Frontal cortex (tissue), 4 donors: Measurements from ENCODE around the gene NUMBL. TPM values are rescaled to one million over a fixed set of nuclear protein-coding genes. Genes with fewer than 3 reads are reported as not detected.

ENCODE experiments used
- DNase-seq, 2 donors: peaks; one replicate each; pipeline ENCODE4 v3.0.0; 2012; ENCODE audit warnings: low spot score in 2 of 2
- FAIRE-seq: peaks from 2 replicates; lab custom pipeline; 2012; peaks lifted over from hg19 to GRCh38; lab: Jason Lieb, UNC
- total RNA-seq: library from RNA; depleted of rRNA; stranded (reverse); fragments of >200 nt; gene quantifications from one replicate; pipeline ENCODE4 v1.2.3, GENCODE V29; 2014
- donor health status: control.
- donor health status: control.
- donor health status: control.

NUMBL gene
- total RNA-seq, 1 donor from 2014 or later: 16.7 TPM

DNA sequence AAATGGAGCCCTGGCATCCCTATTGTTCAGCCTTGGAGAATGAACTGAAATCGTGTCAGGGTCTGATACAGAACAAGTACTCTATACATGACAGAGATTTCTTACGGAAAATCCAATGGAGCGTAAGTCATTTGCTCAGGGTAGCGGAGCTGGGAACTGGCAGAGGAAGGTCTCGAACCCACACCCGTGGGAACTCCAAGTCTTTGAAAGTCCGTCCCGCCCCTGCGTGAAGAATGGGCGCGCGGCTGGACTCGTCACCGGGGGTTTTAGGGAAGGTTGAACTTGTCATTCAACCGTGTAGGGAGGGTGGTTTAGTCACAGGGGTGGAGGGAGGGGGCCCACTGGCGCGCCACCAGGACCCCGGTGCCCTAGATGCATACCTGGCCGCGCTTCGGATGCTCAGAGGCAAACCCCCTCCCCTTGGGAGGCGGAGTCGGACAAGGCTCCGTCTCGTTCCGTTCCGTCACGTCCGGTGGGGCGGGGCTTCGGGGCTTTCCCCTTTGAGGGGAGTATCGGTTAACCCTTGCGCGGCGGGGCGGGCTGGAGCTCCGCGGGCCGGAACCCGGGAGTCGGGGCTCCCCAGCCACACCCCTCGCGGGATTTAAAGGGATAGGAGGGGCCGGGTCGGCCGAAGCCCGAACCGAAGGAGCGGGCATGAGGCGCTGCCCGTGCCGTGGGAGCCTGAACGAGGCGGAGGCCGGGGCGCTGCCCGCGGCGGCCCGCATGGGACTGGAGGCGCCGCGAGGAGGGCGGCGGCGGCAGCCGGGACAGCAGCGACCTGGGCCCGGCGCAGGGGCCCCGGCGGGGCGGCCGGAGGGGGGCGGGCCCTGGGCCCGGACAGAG lies 26.3 kb upstream of the NUMBL start, which contains the start of the genes COQ8B and ITPKC:
COQ8B (minus strand) TSS at position 405 of the 843 bp plus-strand sequence. CDS start 2,254 bp downstream, outside the sequence.
ITPKC (plus strand) TSS at position 631 of the 843 bp plus-strand sequence; CDS start at position 655, 24 bp downstream.
- no peak for FAIRE-seq

GRCh38 chr19:40716031-40716481 lies 25.6 kb upstream of the NUMBL start:
- no peak for DNase-seq
- FAIRE-seq: no peak

More for the DNA sequence above, 26.3 kb upstream of the NUMBL start, which contains the start of the genes COQ8B and ITPKC:
- peak; percentile 99 for DNase-seq

- DNase-seq (peak; percentile 86 to 88), FAIRE-seq (no peak)
Measured at GRCh38 chr19:40714441-40715299, 24.2 kb upstream of the NUMBL start.

DNA sequence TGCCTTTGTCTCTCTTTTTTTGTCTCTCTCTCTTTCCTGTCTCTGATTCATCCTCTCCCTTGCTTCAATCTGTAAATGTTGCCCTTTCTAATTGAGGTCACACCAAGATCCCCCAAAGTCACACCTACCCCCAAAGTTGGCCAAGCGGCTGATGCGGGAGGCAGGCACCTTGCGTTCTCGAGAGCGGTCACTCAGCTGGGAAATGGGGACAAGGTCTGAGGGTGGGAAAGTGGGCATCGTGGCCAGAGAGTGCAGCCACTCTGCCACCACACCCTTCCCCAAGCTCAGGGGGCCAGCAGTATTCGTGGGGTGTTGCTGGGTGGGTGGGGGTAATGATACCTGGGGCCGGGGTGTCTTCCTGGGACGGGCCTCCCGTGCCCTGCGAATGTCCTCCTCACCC lies 23.5 kb upstream of the NUMBL start:
- no peak for FAIRE-seq
- DNase-seq: no peak

DNA sequence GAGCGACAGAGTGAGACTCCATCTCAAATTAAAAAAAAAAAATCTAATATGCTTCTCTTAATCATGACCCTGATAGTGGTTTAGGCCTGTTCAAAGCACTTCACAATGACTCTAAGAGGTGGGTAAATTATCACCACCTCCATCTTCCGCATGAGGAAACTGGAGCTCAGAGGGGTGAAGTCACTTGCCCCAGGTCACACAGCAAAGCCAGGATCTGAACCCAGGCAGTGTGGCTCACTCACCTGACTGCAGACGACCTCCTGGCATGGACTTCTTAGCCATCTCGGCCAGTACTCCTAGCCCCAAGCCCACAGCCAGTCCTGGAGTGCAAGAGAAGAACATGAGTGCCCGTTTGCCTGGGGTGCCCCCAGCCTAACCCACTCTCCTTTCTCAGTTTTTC lies 19.4 kb upstream of the NUMBL start:
- no peak for DNase-seq

DNA sequence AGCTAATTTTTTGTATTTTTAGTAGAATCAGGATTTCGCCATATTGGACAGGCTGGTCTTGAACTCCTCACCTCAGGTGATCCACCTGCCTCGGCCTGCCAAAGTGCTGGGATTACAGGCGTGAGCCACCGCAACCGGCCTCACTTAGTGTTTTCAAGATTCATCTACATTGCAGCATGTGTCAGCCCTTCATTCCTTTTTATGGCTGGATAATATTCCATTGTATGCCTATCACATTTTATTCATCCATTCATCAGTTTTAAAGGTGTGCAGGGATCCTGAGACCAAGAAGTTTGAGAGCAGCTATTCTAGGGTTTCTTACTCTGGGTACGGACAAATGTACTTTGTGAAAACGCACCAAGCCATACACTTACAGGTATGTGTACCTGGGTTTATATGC lies 17.2 kb upstream of the NUMBL start:
- DNase-seq (no peak), FAIRE-seq (no peak)

More for the DNA sequence above, 19.4 kb upstream of the NUMBL start:
- FAIRE-seq: no peak

GRCh38 chr19:40705950-40706619 lies 15.6 kb upstream of the NUMBL start:
- no peak for DNase-seq
- no peak for FAIRE-seq

- FAIRE-seq: no peak
Measured at GRCh38 chr19:40705362-40705651, 14.9 kb upstream of the NUMBL start.

GRCh38 chr19:40704491-40705361 lies 14.3 kb upstream of the NUMBL start:
- DNase-seq: no peak
- FAIRE-seq: no peak

More at GRCh38 chr19:40705362-40705651, 14.9 kb upstream of the NUMBL start:
- DNase-seq: no peak

DNA sequence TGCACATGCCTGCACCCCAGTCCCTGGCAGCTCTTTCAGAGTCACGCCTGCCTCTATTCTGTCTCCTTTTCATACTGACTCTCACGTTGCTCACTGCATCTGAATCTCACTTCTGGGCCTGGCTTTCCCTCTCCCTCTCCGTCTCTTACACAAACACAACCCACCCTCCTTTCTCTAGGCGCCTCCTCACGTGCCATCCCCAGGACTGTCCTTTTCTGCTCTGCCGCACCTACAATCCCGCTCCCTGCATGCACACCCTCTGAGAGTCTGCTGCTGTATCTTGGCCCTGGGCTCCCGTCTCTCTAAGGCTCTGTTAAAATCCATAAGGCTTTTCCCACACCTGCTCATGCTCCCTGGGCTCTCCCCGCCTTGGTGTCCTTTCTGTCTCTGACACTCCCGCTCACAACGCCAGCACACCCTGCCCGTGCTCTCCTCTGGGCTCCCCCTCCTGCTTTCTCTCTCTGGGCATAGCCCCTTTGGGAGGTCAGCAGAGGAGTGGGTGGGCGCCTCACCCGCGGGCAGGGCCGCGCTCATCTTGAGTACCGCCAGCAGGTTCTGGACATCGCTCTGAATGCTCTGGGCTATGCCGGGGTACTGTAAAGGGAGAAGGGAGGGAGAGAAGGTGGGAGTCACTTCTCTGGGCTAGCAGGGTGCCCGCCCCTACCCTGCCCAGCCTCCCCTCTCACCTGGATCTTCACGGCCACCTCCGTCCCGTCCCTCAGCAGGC lies 12.7 kb upstream of the NUMBL start:
- no peak for DNase-seq
- no peak for FAIRE-seq

DNA sequence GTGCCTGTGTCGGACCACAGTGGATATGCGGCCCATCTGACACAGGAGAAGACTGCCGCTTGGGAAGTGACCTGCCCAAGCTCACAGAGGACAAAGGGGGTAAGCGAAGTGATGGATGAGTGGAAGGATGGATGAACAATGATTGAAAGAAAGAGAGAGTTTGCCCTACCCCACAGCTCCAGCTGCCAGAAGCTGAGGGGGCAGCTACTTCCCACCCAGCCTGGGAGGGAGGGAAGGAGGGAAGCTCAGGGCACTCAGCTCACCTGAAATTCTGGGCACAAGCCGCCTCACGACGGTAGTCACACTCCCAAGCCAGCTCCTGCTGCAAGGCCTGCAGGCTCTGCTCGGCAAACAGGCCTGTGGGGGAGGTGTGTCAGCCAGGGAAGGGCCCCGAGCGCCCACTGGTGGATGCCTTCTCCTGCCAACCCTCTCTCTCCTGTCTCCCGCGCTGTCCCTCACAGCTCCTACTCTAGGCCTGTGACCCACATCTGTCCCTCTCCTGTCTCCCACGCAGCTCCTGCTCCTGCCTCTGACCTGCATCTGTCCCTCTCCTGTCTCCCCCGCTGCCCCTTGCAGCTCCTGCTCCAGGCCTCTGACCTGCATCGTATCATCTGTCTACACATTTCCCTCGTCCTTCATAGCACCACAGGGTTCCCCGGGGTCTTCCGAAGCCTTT lies 12.0 kb upstream of the NUMBL start:
- FAIRE-seq: no peak

DNA sequence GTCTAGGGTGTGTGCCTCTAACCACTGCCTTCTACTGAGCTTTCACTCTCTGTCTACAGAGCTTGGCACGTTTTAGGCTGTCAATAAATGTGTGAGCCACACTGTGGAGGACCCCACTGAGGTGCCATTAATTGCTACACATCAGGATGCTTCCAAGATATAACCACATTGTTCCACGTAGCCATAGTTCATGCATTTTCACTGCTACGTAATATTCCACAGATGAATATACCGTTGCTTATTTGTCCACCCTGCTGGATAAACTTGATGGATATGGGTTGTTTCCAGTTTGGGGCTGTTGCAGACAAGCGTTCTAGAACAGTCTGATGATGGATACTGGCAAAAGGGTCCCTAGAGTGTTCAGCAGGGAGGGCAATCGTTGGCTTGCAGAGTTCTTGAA lies 11.3 kb upstream of the NUMBL start:
- DNase-seq (no peak), FAIRE-seq (no peak)

More for the DNA sequence above, 12.0 kb upstream of the NUMBL start:
- no peak for DNase-seq

- DNase-seq: no peak
- FAIRE-seq: no peak
Measured at GRCh38 chr19:40700083-40700482, 9.6 kb upstream of the NUMBL start.

GRCh38 chr19:40697007-40697406 lies 6.6 kb upstream of the NUMBL start:
- no peak for FAIRE-seq

DNA sequence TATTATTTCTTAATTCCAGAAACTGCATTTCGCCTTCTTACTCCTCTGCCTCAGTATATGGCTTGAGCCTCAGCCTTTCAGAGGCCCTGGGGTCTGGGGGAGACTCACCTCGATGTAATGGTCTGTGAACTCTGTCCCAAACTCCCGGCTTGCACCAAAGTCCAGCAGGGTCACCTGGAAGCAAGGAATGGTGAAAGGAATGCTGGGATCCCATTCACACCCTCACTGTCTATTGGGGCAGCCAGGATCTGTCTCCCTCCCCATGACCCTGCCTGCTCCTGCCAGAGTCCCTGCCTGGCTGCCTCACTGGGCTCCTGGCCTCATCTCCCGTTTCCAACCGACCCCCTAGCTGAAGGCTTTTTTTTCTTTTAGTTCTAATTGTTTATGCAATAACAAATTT lies 5.4 kb upstream of the NUMBL start:
- FAIRE-seq: no peak
- no peak for DNase-seq

More at GRCh38 chr19:40697007-40697406, 6.6 kb upstream of the NUMBL start:
- DNase-seq: no peak

GRCh38 chr19:40693896-40694295 lies 3.4 kb upstream of the NUMBL start:
- DNase-seq (no peak), FAIRE-seq (no peak)

GRCh38 chr19:40693150-40693788 lies 2.8 kb upstream of the NUMBL start:
- DNase-seq (no peak), FAIRE-seq (no peak)

- FAIRE-seq: no peak
- peak in 1 of 2 donors; percentile 10 for DNase-seq
Measured at GRCh38 chr19:40692212-40692551, 1.7 kb upstream of the NUMBL start.
